PFSK-1 (cell line): Measurements from ENCODE around the gene OR9Q1.
"Not testable (repeated sequence)": the region's sequence is repeated elsewhere in the genome, so short reads cannot be mapped to it uniquely, and the experiment has no call there.

ENCODE experiments used
- FOXP2 ChIP-seq: optimal IDR thresholded peaks from 2 replicates; pipeline ENCODE3; 2011; ENCODE audit warnings: borderline replicate concordance, control low read depth, inconsistent platforms; ENCODE audit not compliant: insufficient read depth; ENCODE audit errors: extremely low read length, extremely low read depth
- POLR2AphosphoS5 ChIP-seq: IDR thresholded peaks from 2 replicates; pipeline ENCODE4 v1.6.1; 2012; ENCODE audit warnings: low read depth, mild to moderate bottlenecking, control low read depth, low read length, moderate library complexity
- REST ChIP-seq, 2 experiments: IDR thresholded peaks; 2 replicates each; pipeline versions ENCODE4 v1.6.1 to v1.8.0; 2011 to 2012; ENCODE audit warnings: low read depth in 2 of 2, low read length in 2 of 2, control low read depth in 1 of 2, inconsistent platforms in 1 of 2, mild to moderate bottlenecking in 1 of 2, moderate library complexity in 1 of 2; ENCODE audit not compliant: insufficient read depth in 1 of 2
- SIN3A ChIP-seq: IDR thresholded peaks from 2 replicates; pipeline ENCODE4 v1.6.1; 2012; ENCODE audit warnings: mild to moderate bottlenecking, low read length, moderate library complexity, borderline replicate concordance; ENCODE audit not compliant: insufficient read depth

DNA sequence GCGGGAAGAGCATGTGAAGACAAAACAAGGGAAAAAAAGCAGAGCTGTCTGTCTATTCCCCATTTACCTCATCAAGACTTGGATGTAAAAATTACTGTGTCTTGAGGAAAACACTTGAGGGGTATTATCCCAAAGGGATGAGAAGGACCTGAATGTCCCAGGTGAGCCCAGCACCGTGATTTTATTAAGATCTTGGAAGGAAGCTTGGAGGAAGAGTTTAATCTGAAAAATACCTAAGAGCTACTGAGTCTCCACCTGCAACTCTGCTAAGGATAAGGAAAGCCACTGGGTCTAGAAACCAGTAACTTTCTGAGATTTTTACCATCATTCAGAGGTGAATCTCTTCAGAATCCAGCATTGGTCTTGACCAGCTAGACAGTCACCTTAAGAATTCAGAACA is 188.7 kb downstream of the OR9Q1 start, which contains the start of gene OR1S1:
- TF ChIP-seq POLR2AphosphoS5; SIN3A; FOXP2; REST (IDR thresholded peaks at IDR 0.05; ENCODE audit: insufficient read depth in 1 of 2, low read depth in 2 of 2, low read length in 2 of 2): not testable (repeated sequence)
